Gastrocnemius medialis (tissue), 4 donors: ENCODE data around the gene MAN1A2. TPM values are rescaled to one million over a fixed set of nuclear protein-coding genes. Genes with fewer than 3 reads are reported as not detected.
"Not testable (repeated sequence)": the region's sequence is repeated elsewhere in the genome, so short reads cannot be mapped to it uniquely, and the experiment has no call there.

Source experiments
- ATAC-seq, 2 donors: fragments of 150-250 bp; one replicate each; pipeline ENCODE4 v1.9.1; 2016
- DNase-seq, 2 donors: peaks; one replicate each; pipeline ENCODE4 v3.0.0-alpha.2; 2019
- H3K27ac ChIP-seq, 4 donors: fragments of 200-600 bp; sonication (generic); 1 replicate in 1 of 4; 2 replicates in 3 of 4; pipeline ENCODE4 v1.5.1; 2016 to 2018; ENCODE audit warnings: mild to moderate bottlenecking in 2 of 4, moderate library complexity in 1 of 4
- H3K27me3 ChIP-seq, 3 donors: fragments of 200-600 bp; sonication (generic) in 2 of 3; 1 replicate in 1 of 3; 2 replicates in 2 of 3; pipeline versions ENCODE4 v1.5.1 to v1.6.0; 2016 to 2019; ENCODE audit warnings: mild to moderate bottlenecking in 1 of 3, moderate library complexity in 1 of 3
- H3K36me3 ChIP-seq, 2 donors: fragments of 200-600 bp; sonication (generic) in 1 of 2; one replicate each; pipeline ENCODE4 v1.5.1; 2017 to 2018
- H3K4me1 ChIP-seq, 2 donors: fragments of 200-600 bp; sonication (generic) in 1 of 2; one replicate each; pipeline ENCODE4 v1.5.1; 2016 to 2017; ENCODE audit warnings: mild to moderate bottlenecking in 2 of 2
- H3K4me3 ChIP-seq, 4 donors: fragments of 200-600 bp; sonication (generic) in 3 of 4; 1 replicate in 1 of 4; 2 replicates in 3 of 4; pipeline ENCODE4 v1.5.1; 2016 to 2019; ENCODE audit warnings: mild to moderate bottlenecking in 2 of 4
- H3K9me3 ChIP-seq, 3 donors: fragments of 200-600 bp; sonication (generic) in 2 of 3; 1 replicate in 1 of 3; 2 replicates in 2 of 3; pipeline ENCODE4 v1.5.1; 2016 to 2019
- CTCF ChIP-seq, 5 experiments: fragments of 450-650 bp in 3 of 5; fragments of 200-600 bp in 2 of 5; sonication (generic) in 2 of 5; IDR thresholded peaks in 4 of 5; conservative IDR thresholded peaks in 1 of 5; 1 replicate in 4 of 5; 2 replicates in 1 of 5; pipeline ENCODE4 v1.5.1; 2016 to 2019; ENCODE audit warnings: antibody characterized with exemption in 5 of 5, mild to moderate bottlenecking in 3 of 5, moderate library complexity in 3 of 5
- POLR2A ChIP-seq, 2 donors: fragments of 450-650 bp; IDR thresholded peaks; one replicate each; pipeline ENCODE4 v1.6.1; 2017; ENCODE audit warnings: antibody characterized with exemption in 2 of 2, mild to moderate bottlenecking in 2 of 2, moderate library complexity in 2 of 2
- in situ Hi-C, 4 donors: fragments of 200-750 bp; cut with MboI; loops; one replicate each; pipeline versions ENCODE4 v1.15.0 to v1.8.0; 2017; ENCODE audit warnings: low sequenced_read_pairs in 4 of 4
- intact Hi-C: fragments of 100-400 bp; cut with DNase I; formaldehyde crosslinking; loops from one replicate; pipeline ENCODE4 v1.15.1; 2023; ENCODE audit warnings: low total_unique reads
- total RNA-seq, 4 donors: library from RNA; depleted of rRNA; stranded (reverse); fragments of >200 nt; gene quantifications; one replicate each; pipeline versions ENCODE4 v1.1.0 to v1.2.3, GENCODE V29; 2016

The MAN1A2 gene
- total RNA-seq, 4 donors from 2014 or later: 14.9 to 37.0 (median 28.3) TPM

- intact Hi-C loops (no loop called here), in situ Hi-C loops (no loop called here)
- H3K9me3 ChIP-seq: no peaks in the 10 kb centered on the region
- no peaks in the 10 kb centered on the region for H3K27me3 ChIP-seq
- no peak overlapping the region for H3K27ac ChIP-seq
- DNase-seq: no peak
- H3K4me3 ChIP-seq: no peak overlapping the region
- no peaks in the 10 kb centered on the region for H3K36me3 ChIP-seq
- H3K4me1 ChIP-seq: no peaks in the 10 kb centered on the region
- no peak for ATAC-seq
- TF ChIP-seq CTCF (IDR thresholded peaks at IDR 0.05 in 4 of 5, conservative IDR thresholded peaks at IDR 0.05 in 1 of 5) (no peak), POLR2A (IDR thresholded peaks at IDR 0.05) (no peak)
Measured at GRCh38 chr1:117321680-117322609, 45.3 kb upstream of the MAN1A2 start.

GRCh38 chr1:117324357-117324756, 42.9 kb upstream of the MAN1A2 start:
- Histone ChIP-seq H3K4me1 (no peaks in the 10 kb centered on the region), H3K4me3 (no peak overlapping the region), H3K27ac (no peak overlapping the region), H3K36me3 (no peaks in the 10 kb centered on the region), H3K9me3 (no peaks in the 10 kb centered on the region), H3K27me3 (no peaks in the 10 kb centered on the region)
- no peak for DNase-seq
- no peak for TF ChIP-seq CTCF (IDR thresholded peaks at IDR 0.05 in 4 of 5, conservative IDR thresholded peaks at IDR 0.05 in 1 of 5)
- no peak for TF ChIP-seq POLR2A (IDR thresholded peaks at IDR 0.05)
- intact Hi-C loops: no loop called here
- ATAC-seq: no peak
- in situ Hi-C loops: no loop called here

GRCh38 chr1:117326035-117326434, 41.2 kb upstream of the MAN1A2 start:
- H3K27me3 ChIP-seq, H3K4me1 ChIP-seq, H3K4me3 ChIP-seq, H3K27ac ChIP-seq, H3K9me3 ChIP-seq, DNase-seq, in situ Hi-C loops, intact Hi-C loops, H3K36me3 ChIP-seq, ATAC-seq: not testable (repeated sequence)

GRCh38 chr1:117327011-117327410, 40.2 kb upstream of the MAN1A2 start:
- Histone ChIP-seq H3K4me1 (no peaks in the 10 kb centered on the region), H3K36me3 (no peaks in the 10 kb centered on the region), H3K27me3 (no peaks in the 10 kb centered on the region), H3K27ac (no peak overlapping the region), H3K9me3 (no peaks in the 10 kb centered on the region), H3K4me3 (no peak overlapping the region)
- TF ChIP-seq CTCF (IDR thresholded peaks at IDR 0.05 in 4 of 5, conservative IDR thresholded peaks at IDR 0.05 in 1 of 5) (no peak), POLR2A (IDR thresholded peaks at IDR 0.05) (no peak)
- in situ Hi-C loops: no loop called here
- intact Hi-C loops: no loop called here
- ATAC-seq (no peak), DNase-seq (no peak)

- in situ Hi-C loops: no loop called here
- ATAC-seq: no peak
Measured at GRCh38 chr1:117335376-117336086, 31.7 kb upstream of the MAN1A2 start.

More at GRCh38 chr1:117335376-117336086, 31.7 kb upstream of the MAN1A2 start:
- no peak overlapping the region for H3K4me3 ChIP-seq
- intact Hi-C loops: no loop called here
- no peak overlapping the region for H3K27ac ChIP-seq
- no peaks in the 10 kb centered on the region for H3K4me1 ChIP-seq
- no peaks in the 10 kb centered on the region for H3K9me3 ChIP-seq
- H3K36me3 ChIP-seq: no peaks in the 10 kb centered on the region
- no peak for DNase-seq
- H3K27me3 ChIP-seq: no peaks in the 10 kb centered on the region
- TF ChIP-seq CTCF (IDR thresholded peaks at IDR 0.05 in 4 of 5, conservative IDR thresholded peaks at IDR 0.05 in 1 of 5) (no peak), POLR2A (IDR thresholded peaks at IDR 0.05) (no peak)
